GM12864 (cell line): ENCODE results near the gene CRTAC1.

ENCODE experiments used
- DNase-seq: peaks from one replicate; pipeline ENCODE4 v3.0.0-alpha.2; 2011; ENCODE audit warnings: low read depth
- H3K4me3 ChIP-seq: 2 replicates; pipeline ENCODE4 v1.5.1; 2011; ENCODE audit warnings: mild to moderate bottlenecking, low read depth, low read length, control low read depth
- CTCF ChIP-seq: IDR thresholded peaks from 2 replicates; pipeline ENCODE4 v1.5.1; 2011; ENCODE audit warnings: low read depth, mild to moderate bottlenecking, moderate library complexity, low read length, control low read depth, inconsistent platforms; ENCODE audit errors: missing control alignments

Gene CRTAC1

GRCh38 chr10:97889461-97890265, 140.8 kb downstream of the CRTAC1 start:
- TF ChIP-seq CTCF = no peak
- no peak overlapping the region for H3K4me3 ChIP-seq
- no peak for DNase-seq

- TF ChIP-seq CTCF = no peak
- no peak for DNase-seq
- no peak overlapping the region for H3K4me3 ChIP-seq
Observed at GRCh38 chr10:97888641-97889262, 141.7 kb downstream of the CRTAC1 start.

GRCh38 chr10:97888134-97888533, 142.3 kb downstream of the CRTAC1 start:
- no peak for DNase-seq
- H3K4me3 ChIP-seq = no peak overlapping the region
- no peak for TF ChIP-seq CTCF

GRCh38 chr10:97887399-97887798, 143.0 kb downstream of the CRTAC1 start:
- no peak overlapping the region for H3K4me3 ChIP-seq
- no peak for TF ChIP-seq CTCF
- DNase-seq = no peak

GRCh38 chr10:97886286-97886685, 144.1 kb downstream of the CRTAC1 start:
- no peak for TF ChIP-seq CTCF
- no peak for DNase-seq
- H3K4me3 ChIP-seq = no peak overlapping the region

- no peak for DNase-seq
- TF ChIP-seq CTCF = no peak
- H3K4me3 ChIP-seq = no peak overlapping the region
Observed at GRCh38 chr10:97883092-97883485, 147.3 kb downstream of the CRTAC1 start.
